ENCODE data around the gene DNAL4.

Gene DNAL4

GRCh38 chr22:38729946-38730345 is 64.0 kb downstream of the DNAL4 start:
- FAIRE-seq = no peak
- DNase-seq (ENCODE audit: insufficient read length, low spot score) = no peak

DNA sequence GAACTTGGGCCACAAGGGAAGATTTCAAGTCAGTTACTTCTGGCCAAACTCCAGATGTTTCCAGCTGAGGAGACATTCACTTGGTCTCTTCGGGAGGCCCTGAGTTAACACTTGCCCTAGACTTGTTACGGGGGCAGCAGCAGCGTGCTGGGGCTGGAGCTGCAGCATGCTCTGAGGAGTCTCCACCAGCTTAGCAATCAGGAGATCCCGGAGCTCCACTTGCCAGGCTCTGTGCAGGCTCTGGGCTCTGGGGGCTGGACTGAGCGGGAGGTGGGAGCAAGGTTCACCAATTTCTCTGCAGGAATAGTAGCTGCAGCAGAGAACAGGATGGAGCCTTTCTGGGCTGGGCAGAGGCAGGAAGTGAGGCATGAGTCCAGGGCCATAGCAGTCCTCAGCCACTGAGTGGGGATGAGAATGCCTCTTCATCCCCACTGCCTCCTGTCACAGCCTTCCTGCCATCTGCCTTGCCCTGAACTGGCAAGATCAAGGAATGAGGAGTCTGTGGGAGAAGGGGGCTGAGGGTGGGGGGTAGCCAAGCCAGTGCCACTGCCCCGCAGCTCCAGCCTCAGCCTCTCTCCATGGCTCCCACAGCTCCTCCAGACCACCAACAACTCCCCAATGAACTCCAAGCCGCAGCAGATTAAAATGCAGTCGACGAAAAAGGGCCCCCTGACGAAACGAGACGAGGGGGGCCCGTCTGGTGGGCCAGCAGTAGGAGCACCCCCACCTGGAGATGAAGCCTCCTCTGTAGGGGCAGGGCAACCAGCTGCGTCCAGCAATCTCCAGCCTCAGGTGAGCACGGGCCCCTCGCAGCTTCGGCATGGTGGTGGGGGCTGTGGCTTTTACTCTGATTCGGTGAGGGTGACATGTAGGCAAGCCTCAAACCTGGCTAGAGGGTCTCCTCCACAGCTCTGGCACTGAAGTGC is 64.8 kb downstream of the DNAL4 start:
- no peak for DNase-seq (ENCODE audit: insufficient read length, low spot score)
- no peak for FAIRE-seq
